GM23338 (cell line): ENCODE data around the gene TCERG1. TPM values are rescaled to one million over a fixed set of nuclear protein-coding genes. Genes with fewer than 3 reads are reported as not detected.

Experiments used
- ATAC-seq: fragments of 200-7000 bp; cut with Tn5 transposase; 3 replicates; pipeline ENCODE4 v1.9.1; 2020
- DNase-seq: peaks from one replicate; pipeline ENCODE4 v3.0.0-alpha.2; 2015; ENCODE audit warnings: low spot score
- H2AFZ ChIP-seq: fragments of 200-600 bp; sonication (generic); 2 replicates; pipeline ENCODE4 v1.8.0; 2016; ENCODE audit warnings: antibody characterized with exemption, mild to moderate bottlenecking, moderate library complexity
- H3F3A ChIP-seq: fragments of 200-600 bp; sonication (generic); replicated peaks from 2 replicates; pipeline ENCODE4 v1.8.0; 2017; ENCODE audit warnings: antibody characterized with exemption, mixed run types, low read depth
- H3K27ac ChIP-seq: fragments of 200-600 bp; sonication (generic); 2 replicates; pipeline ENCODE4 v1.6.1; 2016; ENCODE audit warnings: low read depth
- H3K27me3 ChIP-seq: fragments of 200-600 bp; sonication (generic); 2 replicates; pipeline ENCODE4 v1.8.0; 2016; ENCODE audit warnings: mild to moderate bottlenecking, mixed run types, moderate library complexity; ENCODE audit not compliant: insufficient read depth
- H3K36me3 ChIP-seq: fragments of 200-600 bp; sonication (generic); 2 replicates; pipeline ENCODE4 v1.8.0; 2016; ENCODE audit warnings: mild to moderate bottlenecking; ENCODE audit not compliant: insufficient read depth
- H3K4me1 ChIP-seq: fragments of 200-600 bp; sonication (generic); 2 replicates; pipeline ENCODE4 v1.8.0; 2016; ENCODE audit warnings: mild to moderate bottlenecking, moderate library complexity; ENCODE audit not compliant: insufficient read depth
- H3K4me2 ChIP-seq: fragments of 200-600 bp; sonication (generic); 2 replicates; pipeline ENCODE4 v1.7.1; 2017; ENCODE audit warnings: mixed run types
- H3K4me3 ChIP-seq: fragments of 200-600 bp; sonication (generic); 2 replicates; pipeline ENCODE4 v1.6.1; 2016; ENCODE audit warnings: mixed run types
- H3K79me2 ChIP-seq: fragments of 200-600 bp; sonication (generic); replicated peaks from 2 replicates; pipeline ENCODE4 v1.8.0; 2017; ENCODE audit warnings: mild to moderate bottlenecking; ENCODE audit not compliant: insufficient read depth
- H3K9me2 ChIP-seq: fragments of 200-600 bp; sonication (generic); 2 replicates; pipeline ENCODE4 v1.8.0; 2017; ENCODE audit not compliant: insufficient read depth
- H4K20me1 ChIP-seq: fragments of 200-600 bp; sonication (generic); replicated peaks from 2 replicates; pipeline ENCODE4 v1.8.0; 2017; ENCODE audit warnings: mild to moderate bottlenecking; ENCODE audit not compliant: insufficient read depth
- H3K27ac Mint-ChIP-seq: 2 replicates; pipeline ENCODE4 v1.8.0; 2020; ENCODE audit warnings: inconsistent platforms, mild to moderate bottlenecking, moderate library complexity, mixed read lengths
- H3K27me3 Mint-ChIP-seq: 3 replicates; pipeline ENCODE4 v1.8.0; 2022; ENCODE audit warnings: low read depth, mild to moderate bottlenecking, moderate library complexity, mixed read lengths, inconsistent platforms; ENCODE audit not compliant: insufficient read depth, poor library complexity
- H3K36me3 Mint-ChIP-seq: 3 replicates; pipeline ENCODE4 v1.8.0; 2021; ENCODE audit warnings: low read depth, mild to moderate bottlenecking, inconsistent platforms, moderate library complexity, mixed read lengths
- H3K4me1 Mint-ChIP-seq: 3 replicates; pipeline ENCODE4 v1.8.0; 2020; ENCODE audit warnings: mild to moderate bottlenecking, inconsistent platforms, mixed read lengths
- H3K4me3 Mint-ChIP-seq: 3 replicates; pipeline ENCODE4 v1.8.0; 2021; ENCODE audit warnings: moderate library complexity, mild to moderate bottlenecking, inconsistent platforms, mixed read lengths
- H3K9me3 Mint-ChIP-seq: 3 replicates; pipeline ENCODE4 v1.8.0; 2020; ENCODE audit warnings: moderate library complexity, mild to moderate bottlenecking, inconsistent platforms, mixed read lengths
- CREB1 ChIP-seq: fragments of 250-450 bp; sonication (Bioruptor Pico); IDR thresholded peaks from 2 replicates; pipeline ENCODE4 v1.5.0; 2020; ENCODE audit warnings: low read depth, mild to moderate bottlenecking, moderate library complexity
- ETS1 ChIP-seq: IDR thresholded peaks from 2 replicates; pipeline ENCODE4 v1.6.1; 2016; ENCODE audit warnings: antibody characterized with exemption
- EZH2 ChIP-seq: fragments of 200-600 bp; sonication (generic); IDR thresholded peaks from one replicate; pipeline ENCODE4 v1.8.0; 2017; ENCODE audit warnings: antibody characterized with exemption, mild to moderate bottlenecking, low read depth; ENCODE audit not compliant: unreplicated experiment
- EZH2phosphoT487 ChIP-seq: fragments of 200-600 bp; sonication (generic); IDR thresholded peaks from one replicate; pipeline ENCODE4 v1.8.1; 2018; ENCODE audit warnings: antibody characterized with exemption; ENCODE audit not compliant: unreplicated experiment
- JUNB ChIP-seq: IDR thresholded peaks from one replicate; pipeline ENCODE4 v1.6.1; 2016; ENCODE audit warnings: antibody characterized with exemption; ENCODE audit not compliant: unreplicated experiment
- NANOG ChIP-seq: IDR thresholded peaks from 2 replicates; pipeline ENCODE4 v1.6.1; 2016; ENCODE audit warnings: antibody characterized with exemption, borderline replicate concordance
- POLR2AphosphoS5 ChIP-seq: IDR thresholded peaks from 2 replicates; pipeline ENCODE4 v1.6.1; 2016; ENCODE audit warnings: antibody characterized with exemption, low read depth
- STAT1 ChIP-seq: IDR thresholded peaks from one replicate; pipeline ENCODE4 v1.6.1; 2016; ENCODE audit warnings: antibody characterized with exemption; ENCODE audit not compliant: unreplicated experiment
- ZNF114 ChIP-seq: fragments of 250-450 bp; sonication (Bioruptor Pico); IDR thresholded peaks from 2 replicates; pipeline ENCODE4 v1.5.0; 2020; ENCODE audit warnings: mild to moderate bottlenecking, moderate library complexity
- ZNF331 ChIP-seq: fragments of 250-450 bp; sonication (Bioruptor Pico); IDR thresholded peaks from 2 replicates; pipeline ENCODE4 v1.5.0; 2020; ENCODE audit warnings: low read depth, mild to moderate bottlenecking, moderate library complexity
- ZNF462 ChIP-seq: fragments of 250-450 bp; sonication (Bioruptor Pico); IDR thresholded peaks from 2 replicates; pipeline ENCODE4 v1.5.0; 2020; ENCODE audit warnings: mild to moderate bottlenecking, moderate library complexity
- polyA plus RNA-seq: library from polyadenylated mRNA; unstranded; fragments of >200 nt; fragmentation: Nextera tagmentation; extraction: Ambion mirVana; gene quantifications from 2 replicates; pipeline ENCODE4 v1.2.1, GENCODE V29; 2016
- total RNA-seq: library from RNA; depleted of rRNA; stranded (reverse); fragments of >200 nt; shearing (Covaris generic); gene quantifications from 2 replicates; pipeline ENCODE4 v1.2.3, GENCODE V29; 2014
- TF ChIP-seq, protein P1 (sequence below), 2 experiments: fragments of 200-600 bp in 1 of 2; sonication (generic) in 1 of 2; conservative IDR thresholded peaks; 2 replicates each; pipeline versions ENCODE4 v1.5.1 to v1.6.1; 2016 to 2017; ENCODE audit warnings: antibody characterized with exemption in 2 of 2, low read depth in 2 of 2, mild to moderate bottlenecking in 2 of 2, moderate library complexity in 1 of 2

The TCERG1 gene
- total and polyA plus RNA-seq, 2 experiments from 2014 or later, result 127 to 178 TPM

- TF ChIP-seq POLR2AphosphoS5, result no peak
- no peak for TF ChIP-seq EZH2phosphoT487
- no peak for TF ChIP-seq JUNB
- TF ChIP-seq ZNF462 (CRISPR knock-in tag), result no peak
- TF ChIP-seq NANOG, result no peak
- TF ChIP-seq ETS1, result no peak
- no peak for TF ChIP-seq CREB1 (CRISPR knock-in tag)
- TF ChIP-seq EZH2, result no peak
- TF ChIP-seq ZNF331 (CRISPR knock-in tag), result no peak
- TF ChIP-seq STAT1, result no peak
- TF ChIP-seq, protein P1, sequence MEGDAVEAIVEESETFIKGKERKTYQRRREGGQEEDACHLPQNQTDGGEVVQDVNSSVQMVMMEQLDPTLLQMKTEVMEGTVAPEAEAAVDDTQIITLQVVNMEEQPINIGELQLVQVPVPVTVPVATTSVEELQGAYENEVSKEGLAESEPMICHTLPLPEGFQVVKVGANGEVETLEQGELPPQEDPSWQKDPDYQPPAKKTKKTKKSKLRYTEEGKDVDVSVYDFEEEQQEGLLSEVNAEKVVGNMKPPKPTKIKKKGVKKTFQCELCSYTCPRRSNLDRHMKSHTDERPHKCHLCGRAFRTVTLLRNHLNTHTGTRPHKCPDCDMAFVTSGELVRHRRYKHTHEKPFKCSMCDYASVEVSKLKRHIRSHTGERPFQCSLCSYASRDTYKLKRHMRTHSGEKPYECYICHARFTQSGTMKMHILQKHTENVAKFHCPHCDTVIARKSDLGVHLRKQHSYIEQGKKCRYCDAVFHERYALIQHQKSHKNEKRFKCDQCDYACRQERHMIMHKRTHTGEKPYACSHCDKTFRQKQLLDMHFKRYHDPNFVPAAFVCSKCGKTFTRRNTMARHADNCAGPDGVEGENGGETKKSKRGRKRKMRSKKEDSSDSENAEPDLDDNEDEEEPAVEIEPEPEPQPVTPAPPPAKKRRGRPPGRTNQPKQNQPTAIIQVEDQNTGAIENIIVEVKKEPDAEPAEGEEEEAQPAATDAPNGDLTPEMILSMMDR (conservative IDR thresholded peaks at IDR 0.05; ENCODE audit: low read depth in 2 of 2), result no peak
- no peak for TF ChIP-seq ZNF114 (CRISPR knock-in tag)
- H4K20me1 ChIP-seq, result no peaks in the 10 kb centered on the region
- no peaks in the 10 kb centered on the region for H3F3A ChIP-seq
- H3K27me3 Mint-ChIP-seq, result peaks cover 2% of the 10 kb centered on the region
- H3K4me1 Mint-ChIP-seq, result 0 out of 3 replicates have a peak, but pooled peaks cover 2% of the 10 kb centered on the region
- peaks cover 12% of the 10 kb centered on the region for H3K9me3 Mint-ChIP-seq
- DNase-seq, result no peak
- no peak overlapping the region for H3K27ac Mint-ChIP-seq
- H2AFZ ChIP-seq, result no peak overlapping the region
- peaks cover 10% of the 10 kb centered on the region for H3K36me3 Mint-ChIP-seq
- no peaks in the 10 kb centered on the region for H3K36me3 ChIP-seq
- H3K4me2 ChIP-seq, result no peak overlapping the region
- no peak overlapping the region for H3K4me3 ChIP-seq
- no peaks in the 10 kb centered on the region for H3K27me3 ChIP-seq
- H3K9me2 ChIP-seq, result no peaks in the 10 kb centered on the region
- no peak overlapping the region for H3K4me3 Mint-ChIP-seq
- no peak for ATAC-seq
- no peak overlapping the region for H3K27ac ChIP-seq
- no peaks in the 10 kb centered on the region for H3K4me1 ChIP-seq
- no peaks in the 10 kb centered on the region for H3K79me2 ChIP-seq
Measured at GRCh38 chr5:146553446-146553845, 106.3 kb downstream of the TCERG1 start.
